Activated CD4-positive, alpha-beta memory T cell treated with anti-CD3 and anti-CD28 coated beads for 36 hours (primary cell): ENCODE data around the gene NOSIP. TPM values are rescaled to one million over a fixed set of nuclear protein-coding genes. Genes with fewer than 3 reads are reported as not detected.

Experiments
- CTCF ChIA-PET: fragments of 350-600 bp; sonication (Branson Sonifier 250); formaldehyde crosslinking; loops from one replicate; lab custom pipeline; 2021; ENCODE audit warnings: antibody characterized with exemption, inconsistent platforms; lab: Charles Lee
- POLR2A ChIA-PET: fragments of 350-600 bp; sonication (Branson Sonifier 250); formaldehyde crosslinking; loops from one replicate; lab custom pipeline; 2021; ENCODE audit warnings: antibody characterized with exemption; lab: Charles Lee
- DNase-seq: peaks from one replicate; pipeline ENCODE4 v3.0.0-alpha.2; 2020
- H3K27ac Mint-ChIP-seq: one replicate; pipeline ENCODE4 v1.8.0; 2021; ENCODE audit warnings: mixed read lengths
- H3K27me3 Mint-ChIP-seq: one replicate; pipeline ENCODE4 v1.8.0; 2021; ENCODE audit warnings: mixed read lengths
- H3K36me3 Mint-ChIP-seq: one replicate; pipeline ENCODE4 v1.8.0; 2021; ENCODE audit warnings: mixed read lengths
- H3K4me1 Mint-ChIP-seq: one replicate; pipeline ENCODE4 v1.8.0; 2021; ENCODE audit warnings: low read depth, mixed read lengths
- H3K4me3 Mint-ChIP-seq: one replicate; pipeline ENCODE4 v1.8.0; 2021; ENCODE audit warnings: mild to moderate bottlenecking, mixed read lengths
- H3K9me3 Mint-ChIP-seq: one replicate; pipeline ENCODE4 v1.8.0; 2021; ENCODE audit warnings: mixed read lengths
- intact Hi-C: fragments of 100-400 bp; cut with micrococcal nuclease; formaldehyde crosslinking; loops from one replicate; pipeline ENCODE4 v1.15.1; 2023
- total RNA-seq, 2 experiments: library from RNA; stranded (reverse); gene quantifications; one replicate each; pipeline ENCODE4 v1.2.3, GENCODE V29; 2021

Gene NOSIP
- total RNA-seq, 2 experiments from 2014 or later: 80.3 to 84.3 TPM

DNA sequence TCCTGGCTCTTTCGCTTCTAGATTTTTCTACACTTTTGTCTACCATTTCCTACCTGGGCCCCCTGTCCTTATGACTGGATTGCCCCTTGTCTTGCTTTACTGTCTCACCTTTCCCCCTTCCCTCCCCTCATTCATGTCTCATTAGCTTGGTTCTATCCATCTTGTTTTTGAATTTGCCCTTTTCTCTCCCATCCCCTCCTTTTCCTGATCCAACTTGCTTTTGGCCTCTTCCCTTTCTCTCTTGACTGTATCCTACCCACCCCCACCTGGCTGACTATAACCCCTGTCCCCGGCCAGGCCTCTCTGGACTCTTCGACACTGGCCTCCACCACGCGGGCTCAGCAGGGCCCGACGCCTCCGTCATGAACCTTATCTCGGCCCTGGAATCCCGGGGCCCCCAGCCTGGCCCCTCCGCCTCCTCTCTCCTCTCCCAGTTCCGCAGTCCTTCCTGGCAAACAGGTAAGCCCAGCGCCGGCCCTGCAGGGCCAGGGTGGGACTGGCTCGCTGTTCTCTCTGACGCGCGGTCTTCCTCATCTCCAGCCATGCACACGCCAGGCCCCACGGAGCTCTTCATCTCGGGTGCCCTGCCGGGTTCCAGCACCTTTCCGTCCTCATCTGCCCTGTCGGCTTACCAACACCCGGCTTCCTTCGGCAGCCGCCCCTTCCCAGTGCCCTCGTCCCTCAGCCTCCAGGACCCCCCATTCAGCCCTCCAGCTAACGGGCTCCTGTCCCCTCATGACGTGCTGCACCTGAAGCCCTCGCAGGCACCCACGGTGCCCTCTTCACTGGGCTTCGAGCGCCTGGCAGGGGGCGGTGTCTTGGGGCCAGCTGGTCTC, 14.0 kb upstream of the NOSIP start:
- Mint-ChIP-seq H3K9me3 (no peaks in the 10 kb centered on the region), H3K4me3 (peak overlapping the region; percentile 80), H3K27ac (peak overlapping the region; percentile 91), H3K4me1 (peaks cover 23% of the 10 kb centered on the region), H3K36me3 (peaks cover 23% of the 10 kb centered on the region), H3K27me3 (no peaks in the 10 kb centered on the region)
- intact Hi-C loops: loop anchor here (5.0 kb wide), 2 partner anchors 218 to 273 kb away; partner anchors contain the start of genes FUZ and PNKP
- POLR2A ChIA-PET: no interaction called here
- CTCF ChIA-PET: interaction anchor here (1.1 to 1.7 kb wide), 2 partner anchors 87 kb away, joined by 3 to 6 read pairs; no protein-coding TSS in a partner anchor
- no peak for DNase-seq

- POLR2A ChIA-PET: interaction anchor here (0.7 to 1.1 kb wide), 5 partner anchors 11 to 105 kb away, joined by 3 to 9 read pairs (median 4); partner anchors contain the start of genes NOSIP, PRRG2 and RRAS
- DNase-seq: peak; percentile 97
These were observed 13.1 kb upstream of the NOSIP start for GRCh38 chr19:49593233-49594113.

DNA sequence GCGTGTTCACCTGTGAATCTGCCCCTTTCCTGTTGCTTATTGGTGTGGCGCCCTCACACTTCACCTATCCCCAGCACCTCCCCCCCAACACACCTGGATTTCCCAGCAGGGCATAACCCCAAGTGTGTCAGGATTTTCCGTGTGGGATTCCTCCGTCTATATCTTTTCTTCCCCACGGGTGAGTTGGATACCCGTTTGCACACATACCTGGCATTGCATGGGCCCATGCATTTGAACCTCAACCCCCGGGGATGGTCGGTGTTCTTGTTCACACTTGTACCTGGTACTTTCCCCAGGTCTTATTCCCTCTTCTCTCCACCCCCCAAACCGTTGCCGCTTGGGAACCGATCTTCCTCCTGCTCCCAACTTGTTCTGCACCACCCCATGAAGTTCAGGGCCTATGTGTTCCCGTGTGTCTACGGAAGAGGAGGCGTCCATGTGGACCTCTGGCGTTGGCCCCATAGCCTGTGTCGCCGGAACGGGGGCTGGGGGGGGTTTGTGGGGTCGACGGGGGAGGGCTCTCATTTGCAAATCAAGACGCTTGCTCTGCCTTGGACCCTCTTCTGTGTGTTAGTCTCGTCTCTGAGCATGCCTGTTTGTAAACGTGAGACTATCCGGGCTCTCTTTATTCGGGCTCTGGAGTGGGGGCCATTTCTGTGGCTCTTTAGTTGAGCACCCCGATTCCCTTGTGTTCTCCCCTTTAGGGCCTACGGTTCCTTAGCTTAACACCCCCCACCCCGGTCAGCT, 12.3 kb upstream of the NOSIP start:
- H3K27me3 Mint-ChIP-seq: no peaks in the 10 kb centered on the region
- H3K4me1 Mint-ChIP-seq: peaks cover 32% of the 10 kb centered on the region
- POLR2A ChIA-PET: interaction anchor here (0.8 to 1.1 kb wide), 5 partner anchors 13 to 104 kb away, joined by 3 to 9 read pairs (median 3); partner anchors contain the start of genes BCL2L12, IRF3, NOSIP and PRRG2
- H3K36me3 Mint-ChIP-seq: peaks cover 12% of the 10 kb centered on the region
- intact Hi-C loops: loop anchor here (1.0 to 5.0 kb wide), 3 partner anchors 48 to 275 kb away; partner anchors contain the start of genes FUZ, PNKP and RRAS
- H3K9me3 Mint-ChIP-seq: no peaks in the 10 kb centered on the region
- CTCF ChIA-PET: interaction anchor here (0.5 to 1.7 kb wide), 4 partner anchors 12 to 125 kb away, joined by 3 to 6 read pairs (median 3); partner anchors contain the start of gene NOSIP
- peak; percentile 37 for DNase-seq
- H3K27ac Mint-ChIP-seq: peak overlapping the region; percentile 91
- H3K4me3 Mint-ChIP-seq: peak overlapping the region; percentile 80

More at GRCh38 chr19:49593233-49594113, 13.1 kb upstream of the NOSIP start:
- Mint-ChIP-seq H3K27ac (peak overlapping the region; percentile 91), H3K4me3 (peak overlapping the region; percentile 80), H3K27me3 (no peaks in the 10 kb centered on the region), H3K4me1 (peaks cover 29% of the 10 kb centered on the region), H3K9me3 (no peaks in the 10 kb centered on the region), H3K36me3 (peaks cover 18% of the 10 kb centered on the region)
- CTCF ChIA-PET: interaction anchor here (0.5 to 1.7 kb wide), 5 partner anchors 13 to 124 kb away, joined by 3 to 6 read pairs (median 3); partner anchors contain the start of gene NOSIP
- intact Hi-C loops: loop anchor here (1.0 to 5.0 kb wide), 3 partner anchors 47 to 274 kb away; partner anchors contain the start of genes FUZ, PNKP and RRAS

- peak; percentile 64 for DNase-seq
- Mint-ChIP-seq H3K4me1 (peaks cover 32% of the 10 kb centered on the region), H3K9me3 (no peaks in the 10 kb centered on the region), H3K27me3 (no peaks in the 10 kb centered on the region), H3K36me3 (peaks cover 12% of the 10 kb centered on the region), H3K27ac (peak overlapping the region; percentile 91), H3K4me3 (peak overlapping the region; percentile 80)
- intact Hi-C loops: loop anchor here (2.0 to 5.0 kb wide), 3 partner anchors 23 to 275 kb away; partner anchors contain the start of genes FUZ and PNKP
- CTCF ChIA-PET: interaction anchor here (0.6 to 1.4 kb wide), 2 partner anchors 45 to 48 kb away, joined by 4 read pairs; partner anchors contain the start of gene RRAS
- POLR2A ChIA-PET: interaction anchor here (0.8 to 1.1 kb wide), 3 partner anchors 33 to 73 kb away, joined by 3 read pairs; partner anchors contain the start of genes BCL2L12, IRF3 and SCAF1
These were observed 11.6 kb upstream of the NOSIP start for GRCh38 chr19:49591731-49592485.

DNA sequence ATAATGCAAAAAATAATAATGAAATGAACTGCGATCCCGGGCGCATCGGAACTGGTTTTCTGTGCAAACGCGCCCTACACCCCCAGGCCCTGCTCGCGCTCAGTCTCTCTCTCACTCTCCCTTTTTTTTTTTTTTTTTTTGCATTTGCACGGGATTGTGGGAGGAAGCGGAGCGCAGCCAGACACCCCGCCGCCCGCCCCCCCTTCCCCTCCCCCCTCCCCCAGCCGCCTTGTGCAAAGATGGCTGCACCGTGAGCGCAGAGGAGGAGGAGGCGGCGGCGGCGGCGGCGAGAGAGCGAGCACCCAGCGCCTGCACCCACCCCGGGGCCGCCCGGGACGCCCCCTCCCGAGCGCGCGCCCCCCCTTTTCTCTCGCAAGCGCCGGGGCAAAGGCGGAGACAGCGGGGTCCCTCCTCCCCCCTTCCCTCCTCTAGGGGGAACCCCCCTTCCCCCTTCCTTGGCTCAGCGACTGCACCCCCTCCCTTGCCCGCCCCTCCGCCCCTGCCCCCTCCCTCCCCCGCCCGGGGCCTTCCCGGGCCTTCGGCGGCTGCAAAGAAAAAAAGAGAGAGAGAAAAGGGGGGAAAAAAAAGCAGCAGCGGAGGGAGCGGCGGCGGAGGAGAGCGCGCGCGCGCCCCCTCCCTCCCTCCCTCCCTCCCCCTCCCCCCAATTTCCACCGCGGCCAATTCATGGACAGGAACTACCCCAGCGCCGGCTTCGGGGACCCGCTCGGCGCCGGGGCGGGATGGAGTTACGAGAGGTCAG, 10.8 kb upstream of the NOSIP start, which contains the start of gene PRR12:
Gene PRR12, plus strand, starts transcription at position 212 of the 760 bp plus-strand sequence. Its CDS starts 473 bp downstream, at position 685.
- POLR2A ChIA-PET: interaction anchor here (0.8 to 3.1 kb wide), 7 partner anchors 11 to 85 kb away, joined by 3 to 22 read pairs (median 4); partner anchors contain the start of genes BCL2L12, IRF3, NOSIP and PRRG2
- DNase-seq: peak; percentile 81
- Mint-ChIP-seq H3K4me3 (peak within 1 kb of the TSS; percentile 80), H3K27me3 (no peaks in the 10 kb centered on the region), H3K4me1 (peaks cover 32% of the 10 kb centered on the region), H3K27ac (peak within 1 kb of the TSS; percentile 91), H3K36me3 (peaks cover 11% of the 10 kb centered on the region), H3K9me3 (no peaks in the 10 kb centered on the region)
- intact Hi-C loops: loop anchor here (1.0 to 5.0 kb wide), 6 partner anchors 11 to 276 kb away; partner anchors contain the start of genes BCL2L12, FUZ, IRF3 and NOSIP
- CTCF ChIA-PET: interaction anchor here (0.6 to 1.4 kb wide), 4 partner anchors 10 to 250 kb away, joined by 4 read pairs; partner anchors contain the start of genes PRRG2 and RRAS

DNA sequence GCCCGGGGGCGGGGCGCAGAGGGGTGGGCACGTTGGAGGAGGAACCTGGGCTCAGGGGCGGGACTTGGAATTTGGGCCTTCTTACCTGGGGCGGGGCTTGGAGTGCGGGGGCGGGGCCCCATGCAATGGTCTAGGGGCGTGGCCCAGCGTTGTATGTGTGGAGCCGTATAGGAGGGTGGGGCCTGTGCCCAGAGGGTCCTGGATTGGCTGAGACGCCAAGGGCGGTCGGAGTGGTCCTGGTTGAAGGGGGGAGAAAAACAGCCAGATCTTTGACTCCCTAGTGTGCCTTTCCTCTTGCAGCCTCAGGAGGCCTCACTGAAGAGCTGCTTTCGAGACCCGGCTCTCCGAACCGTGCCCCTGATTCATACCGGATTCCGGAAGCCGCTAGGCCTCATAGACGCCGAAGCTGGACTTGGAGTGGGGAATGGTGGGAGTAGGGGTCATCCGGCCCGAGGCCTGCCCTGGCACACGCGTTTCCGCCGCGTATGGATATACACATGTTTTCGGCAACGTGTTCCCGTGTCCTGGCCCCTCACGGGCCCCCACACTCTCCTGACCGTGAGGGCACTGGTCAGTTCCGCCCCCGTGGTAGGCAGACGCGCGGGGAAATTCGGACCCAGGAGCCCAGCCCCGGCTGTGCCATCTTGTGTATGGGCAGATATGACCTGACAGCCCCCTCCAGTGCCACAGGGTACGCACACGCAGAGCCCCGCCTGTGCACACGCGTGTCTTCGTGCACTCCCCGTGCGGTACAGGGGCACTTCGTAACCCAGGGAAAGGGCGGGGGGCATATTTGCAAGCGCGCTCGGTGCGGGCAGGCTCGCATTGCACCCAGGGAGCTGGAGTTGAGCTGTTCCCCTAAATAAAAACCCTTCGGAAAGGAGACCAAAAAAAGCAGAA, 10.0 kb upstream of the NOSIP start:
- peaks cover 11% of the 10 kb centered on the region for H3K36me3 Mint-ChIP-seq
- H3K9me3 Mint-ChIP-seq: no peaks in the 10 kb centered on the region
- ChIA-PET POLR2A (interaction anchor here (0.5 to 3.1 kb wide), 5 partner anchors 10 to 86 kb away, joined by 3 to 22 read pairs (median 8); partner anchors contain the start of genes NOSIP, PRRG2, RRAS and SCAF1), CTCF (interaction anchor here (0.6 to 1.4 kb wide), 4 partner anchors 9 to 249 kb away, joined by 4 to 5 read pairs (median 4); partner anchors contain the start of genes PRRG2 and RRAS)
- H3K27me3 Mint-ChIP-seq: no peaks in the 10 kb centered on the region
- intact Hi-C loops: loop anchor here (1.0 to 5.0 kb wide), 6 partner anchors 10 to 277 kb away; partner anchors contain the start of genes BCL2L12, FUZ, IRF3 and NOSIP
- H3K27ac Mint-ChIP-seq: peak overlapping the region; percentile 91
- peaks cover 32% of the 10 kb centered on the region for H3K4me1 Mint-ChIP-seq
- H3K4me3 Mint-ChIP-seq: peak overlapping the region; percentile 80
- peak; percentile 97 for DNase-seq

- no peaks in the 10 kb centered on the region for H3K27me3 Mint-ChIP-seq
- H3K36me3 Mint-ChIP-seq: peaks cover 8% of the 10 kb centered on the region
- H3K4me1 Mint-ChIP-seq: peaks cover 31% of the 10 kb centered on the region
- POLR2A ChIA-PET: interaction anchor here (1.9 to 3.1 kb wide), 3 partner anchors 9 to 87 kb away, joined by 8 to 22 read pairs (median 10); partner anchors contain the start of genes NOSIP, PRRG2, RRAS and SCAF1
- H3K4me3 Mint-ChIP-seq: no peak overlapping the region
- DNase-seq: no peak
- CTCF ChIA-PET: interaction anchor here (0.9 kb wide), 1 partner anchor 83 kb away, joined by 4 read pairs; no protein-coding TSS in a partner anchor
- intact Hi-C loops: no loop called here
- no peak overlapping the region for H3K27ac Mint-ChIP-seq
- H3K9me3 Mint-ChIP-seq: no peaks in the 10 kb centered on the region
These were observed 9.1 kb upstream of the NOSIP start for GRCh38 chr19:49589502-49589905.

DNA sequence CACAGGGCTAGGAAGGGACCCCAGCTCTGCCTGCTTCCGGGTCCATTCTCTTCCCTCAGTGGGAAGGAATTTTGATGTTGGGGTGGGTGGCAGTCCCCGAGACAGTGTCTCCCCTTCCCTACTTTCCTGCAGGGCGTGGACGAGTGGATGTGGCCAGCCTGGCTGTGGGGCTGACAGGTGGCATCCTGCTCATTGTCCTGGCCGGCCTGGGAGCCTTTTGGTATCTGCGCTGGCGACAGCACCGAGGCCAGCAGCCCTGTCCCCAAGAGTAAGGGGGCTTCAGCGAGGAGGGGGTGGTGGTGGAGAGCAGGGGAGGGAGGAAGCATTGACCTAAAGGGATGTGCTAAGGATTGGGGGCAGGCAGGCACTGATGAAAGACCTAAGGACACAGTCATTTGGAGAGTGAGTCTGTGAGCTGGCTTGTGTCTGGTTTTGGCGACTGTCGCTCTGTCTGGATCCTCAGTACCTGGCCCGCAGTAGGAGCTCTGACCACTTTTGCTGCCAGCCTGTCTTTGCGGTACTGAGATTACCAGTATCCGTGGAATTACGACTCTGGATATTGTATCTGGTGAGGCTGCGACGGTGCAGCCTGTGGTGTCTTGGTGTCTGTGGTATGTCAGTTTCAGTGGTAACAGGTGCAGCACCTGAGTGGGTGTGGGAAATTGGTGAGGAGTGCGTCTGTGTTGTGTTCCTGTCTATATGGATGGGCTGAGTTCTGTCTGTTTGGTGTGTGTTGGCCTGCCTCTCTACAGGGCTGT, 8.2 kb upstream of the NOSIP start:
- peak; percentile 78 for DNase-seq
- H3K4me3 Mint-ChIP-seq: no peak overlapping the region
- H3K27me3 Mint-ChIP-seq: no peaks in the 10 kb centered on the region
- intact Hi-C loops: no loop called here
- ChIA-PET CTCF (interaction anchor here (0.9 to 4.6 kb wide), 3 partner anchors 18 to 84 kb away, joined by 3 to 17 read pairs (median 4); no protein-coding TSS in a partner anchor), POLR2A (interaction anchor here (2.3 to 3.1 kb wide), 2 partner anchors 8 to 88 kb away, joined by 8 to 22 read pairs; partner anchors contain the start of genes NOSIP and PRRG2)
- peaks cover 22% of the 10 kb centered on the region for H3K4me1 Mint-ChIP-seq
- peaks cover 2% of the 10 kb centered on the region for H3K36me3 Mint-ChIP-seq
- peak overlapping the region; percentile 13 for H3K27ac Mint-ChIP-seq
- H3K9me3 Mint-ChIP-seq: no peaks in the 10 kb centered on the region
